ENCODE measurements around the gene ZNF76.

Gene ZNF76

DNA sequence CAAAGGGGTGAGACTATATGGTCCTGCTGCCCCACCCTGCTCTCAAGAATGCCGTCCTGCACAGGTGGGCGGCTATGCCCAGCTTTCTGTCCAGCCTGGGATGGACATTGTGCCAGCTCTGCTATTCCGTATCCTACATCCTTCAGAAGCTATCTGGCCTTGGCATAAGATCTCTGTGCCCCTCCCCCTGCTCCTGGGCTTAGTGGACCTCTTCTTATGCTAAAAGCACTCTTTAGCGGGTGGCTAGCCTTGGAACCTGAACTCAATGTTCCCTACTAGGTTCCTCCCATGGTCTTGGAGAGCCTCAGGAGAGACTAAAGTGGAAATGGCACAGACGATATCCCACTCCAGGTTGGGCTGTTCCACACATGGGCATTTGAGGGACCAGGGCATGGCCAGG is 23.3 kb upstream of the ZNF76 start:
- DNase-seq (ENCODE audit: low read depth in 3 of 3): no peak

DNA sequence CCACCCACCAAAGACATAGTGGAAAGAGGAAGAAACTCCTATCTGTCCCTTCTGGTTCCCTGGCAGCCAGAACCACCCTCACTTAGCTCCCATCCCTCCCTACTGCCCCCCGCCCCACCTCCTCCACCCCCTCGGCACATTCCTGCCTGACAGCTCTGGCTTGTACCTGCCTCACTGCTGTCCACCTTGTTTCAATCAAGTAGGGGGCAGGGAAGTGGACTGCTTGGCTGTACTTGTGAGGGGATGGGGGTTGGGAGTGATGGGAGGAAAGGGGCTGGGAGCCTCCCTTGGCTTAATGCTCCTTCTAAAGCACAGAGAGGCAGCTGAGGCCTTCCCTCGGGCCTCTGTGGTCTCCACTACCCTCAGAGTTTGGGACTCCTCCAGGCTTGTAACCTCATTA is 22.1 kb upstream of the ZNF76 start:
- no peak for DNase-seq (ENCODE audit: low read depth in 3 of 3)

DNA sequence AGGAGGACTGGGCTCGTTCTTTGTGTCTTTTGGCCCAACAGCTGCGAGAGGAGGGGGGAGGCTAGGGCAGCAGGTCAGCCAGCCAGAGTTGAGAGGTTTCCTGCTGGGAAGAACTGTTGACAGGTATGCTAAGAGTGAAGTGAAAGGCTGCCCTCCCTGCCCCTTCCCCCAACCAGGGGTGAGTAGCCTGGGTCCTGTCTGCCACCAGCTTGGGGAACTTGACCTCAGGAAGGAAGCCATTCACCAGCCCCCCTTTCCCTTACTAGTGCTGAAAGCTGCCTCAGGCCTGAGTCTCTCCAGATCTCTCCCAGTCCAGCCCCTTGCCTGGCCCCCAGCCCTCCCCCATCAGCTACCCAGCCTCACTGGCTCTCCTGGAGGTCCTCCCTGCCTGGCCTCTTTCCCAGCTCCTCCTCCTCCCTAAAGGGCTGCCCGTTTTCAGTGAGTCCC is 20.7 kb upstream of the ZNF76 start:
- no peak for DNase-seq (ENCODE audit: low read depth in 3 of 3)

DNA sequence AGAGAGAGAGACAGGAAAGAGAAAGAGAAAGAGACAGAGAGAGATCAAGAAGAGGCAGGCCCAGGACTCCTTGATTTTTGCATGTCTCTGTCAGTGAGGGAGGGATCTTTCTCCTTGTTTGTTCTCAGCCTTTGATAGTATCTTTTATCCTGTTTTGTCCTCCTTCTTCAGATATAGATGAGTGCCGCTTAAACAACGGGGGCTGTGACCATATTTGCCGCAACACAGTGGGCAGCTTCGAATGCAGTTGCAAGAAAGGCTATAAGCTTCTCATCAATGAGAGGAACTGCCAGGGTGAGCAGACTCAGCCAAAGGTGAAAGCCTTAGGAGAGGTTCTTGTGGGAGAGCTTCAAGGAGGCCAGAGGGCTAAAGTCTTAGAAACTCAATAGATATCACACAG is 20.0 kb upstream of the ZNF76 start:
- DNase-seq (ENCODE audit: low read depth in 3 of 3): no peak

DNA sequence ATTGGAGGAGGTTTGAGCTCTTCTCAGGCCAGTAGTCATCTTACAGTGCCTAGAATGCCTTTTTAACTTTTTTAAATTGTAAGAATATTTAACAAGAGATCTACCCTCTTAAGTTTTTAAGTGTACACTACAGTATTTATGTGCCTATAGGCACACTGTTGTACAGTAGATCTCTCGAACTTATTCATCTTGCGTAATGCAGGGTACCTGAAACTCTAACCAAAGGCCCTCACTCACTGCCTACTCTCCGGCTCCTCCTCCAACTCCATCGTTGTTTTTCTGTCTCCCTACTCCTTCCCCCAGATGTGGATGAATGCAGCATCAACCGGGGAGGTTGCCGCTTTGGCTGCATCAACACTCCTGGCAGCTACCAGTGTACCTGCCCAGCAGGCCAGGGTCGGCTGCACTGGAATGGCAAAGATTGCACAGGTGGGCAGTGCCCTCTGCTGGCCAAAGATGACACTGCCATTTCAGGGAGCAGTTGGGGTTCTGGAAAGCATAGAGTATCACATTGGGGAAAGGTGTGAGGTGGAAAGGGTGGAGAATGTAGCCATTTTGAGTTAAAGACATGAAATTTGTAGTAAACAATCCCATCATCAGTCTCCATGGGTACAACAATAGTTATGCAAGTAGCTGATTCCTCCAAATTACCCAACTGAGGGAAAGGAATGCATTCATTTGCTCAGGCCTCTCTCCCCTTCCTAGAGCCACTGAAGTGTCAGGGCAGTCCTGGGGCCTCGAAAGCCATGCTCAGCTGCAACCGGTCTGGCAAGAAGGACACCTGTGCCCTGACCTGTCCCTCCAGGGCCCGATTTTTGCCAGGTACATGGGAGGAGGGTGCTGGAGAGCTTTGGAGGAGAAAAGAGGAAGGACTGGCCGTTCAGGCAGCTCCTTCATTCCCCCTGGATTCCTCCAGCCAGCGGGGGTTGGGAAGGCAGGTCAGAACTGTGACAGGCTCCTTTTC is 18.4 kb upstream of the ZNF76 start:
- peak; percentile 45 to 69 (median 58) for DNase-seq (ENCODE audit: low read depth in 3 of 3)

DNA sequence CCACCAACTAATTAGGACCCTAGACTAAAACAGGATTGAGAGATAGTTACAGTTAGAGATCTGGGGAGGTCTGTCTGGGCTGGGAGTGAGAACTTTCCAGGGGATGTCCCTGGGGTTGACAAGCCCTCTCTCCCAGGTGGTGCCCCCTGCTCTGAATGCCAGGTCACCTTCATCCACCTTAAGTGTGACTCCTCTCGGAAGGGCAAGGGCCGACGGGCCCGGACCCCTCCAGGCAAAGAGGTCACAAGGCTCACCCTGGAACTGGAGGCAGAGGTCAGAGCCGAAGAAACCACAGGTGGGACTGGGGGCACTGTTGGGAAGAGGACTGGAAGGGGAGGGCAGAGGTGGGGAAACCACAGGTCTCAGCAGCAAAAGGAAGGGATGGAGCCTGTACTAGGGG is 17.0 kb upstream of the ZNF76 start:
- DNase-seq (ENCODE audit: low read depth in 3 of 3): no peak

DNA sequence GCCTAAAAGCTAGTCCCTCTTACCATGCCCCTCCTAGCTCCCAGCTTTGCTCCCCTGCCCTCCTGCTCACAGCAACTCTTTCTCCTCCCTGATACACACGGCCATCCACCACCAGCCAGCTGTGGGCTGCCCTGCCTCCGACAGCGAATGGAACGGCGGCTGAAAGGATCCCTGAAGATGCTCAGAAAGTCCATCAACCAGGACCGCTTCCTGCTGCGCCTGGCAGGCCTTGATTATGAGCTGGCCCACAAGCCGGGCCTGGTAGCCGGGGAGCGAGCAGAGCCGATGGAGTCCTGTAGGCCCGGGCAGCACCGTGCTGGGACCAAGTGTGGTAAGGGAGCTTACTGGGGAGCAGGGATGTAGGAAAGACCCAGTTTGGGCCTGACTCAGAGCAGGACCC is 16.6 kb upstream of the ZNF76 start:
- DNase-seq (ENCODE audit: low read depth in 3 of 3): no peak

DNA sequence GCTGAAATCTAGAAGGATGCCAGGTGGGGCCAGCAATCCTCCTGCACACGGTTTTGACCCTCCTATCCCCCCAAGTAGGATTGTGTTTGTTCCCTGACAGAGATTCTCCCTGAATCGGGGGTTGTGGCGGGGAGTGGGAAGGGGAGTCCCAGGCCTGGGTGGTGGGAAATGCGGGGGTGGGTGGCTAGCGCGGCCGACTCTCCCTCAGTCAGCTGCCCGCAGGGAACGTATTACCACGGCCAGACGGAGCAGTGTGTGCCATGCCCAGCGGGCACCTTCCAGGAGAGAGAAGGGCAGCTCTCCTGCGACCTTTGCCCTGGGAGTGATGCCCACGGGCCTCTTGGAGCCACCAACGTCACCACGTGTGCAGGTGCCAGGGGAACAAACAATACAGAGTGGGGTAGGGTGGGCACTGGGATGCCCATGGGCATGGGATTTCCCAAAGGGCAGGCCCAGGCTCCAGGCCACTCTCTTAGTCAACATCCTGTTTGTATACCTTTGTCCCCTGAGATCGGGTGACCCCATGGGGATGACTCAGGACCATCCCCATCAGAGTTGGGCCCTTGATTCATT is 16.1 kb upstream of the ZNF76 start:
- no peak for DNase-seq (ENCODE audit: low read depth in 3 of 3)

DNA sequence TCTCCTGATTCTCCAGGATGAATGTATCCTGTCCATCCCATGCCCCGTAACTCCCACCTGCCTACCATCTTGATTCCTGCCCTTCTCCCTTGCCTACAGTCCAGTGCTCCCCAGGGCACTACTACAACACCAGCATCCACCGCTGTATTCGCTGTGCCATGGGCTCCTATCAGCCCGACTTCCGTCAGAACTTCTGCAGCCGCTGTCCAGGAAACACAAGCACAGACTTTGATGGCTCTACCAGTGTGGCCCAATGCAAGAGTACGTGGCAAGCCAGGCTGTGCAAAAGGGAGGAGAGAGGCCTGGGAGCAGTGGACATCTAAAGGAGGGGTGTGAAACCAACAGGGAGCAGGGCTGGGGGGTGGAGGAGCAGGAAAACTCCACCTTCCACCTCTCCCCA is 15.0 kb upstream of the ZNF76 start:
- DNase-seq (ENCODE audit: low read depth in 3 of 3): no peak

DNA sequence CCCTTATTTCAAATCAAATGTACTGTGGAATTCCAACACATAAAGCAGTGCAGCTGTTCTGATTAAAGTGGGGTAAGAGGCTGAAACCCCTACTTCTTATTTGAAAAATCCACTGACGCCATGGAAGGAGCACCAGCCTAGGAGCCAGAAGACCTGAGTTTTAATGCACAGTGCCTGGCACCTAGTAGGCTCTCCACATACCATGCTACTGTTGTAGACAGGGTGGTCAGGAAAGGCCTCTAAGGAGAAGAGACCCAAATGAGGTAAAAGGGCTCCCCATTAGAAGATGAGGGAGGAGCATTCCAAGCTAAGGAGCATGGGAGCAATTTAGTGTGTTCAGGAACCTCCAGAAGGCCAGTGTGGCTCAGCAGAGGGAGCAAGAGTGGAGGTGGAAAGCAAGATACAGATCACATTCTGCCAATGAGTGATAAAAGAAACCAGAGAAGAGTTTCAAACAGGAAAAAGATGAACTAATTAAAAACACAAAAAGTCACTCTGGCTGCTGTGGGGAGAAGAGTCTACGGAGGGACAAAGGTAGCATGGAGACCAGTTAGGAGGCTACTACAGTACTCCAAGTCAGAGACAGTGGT is 11.8 kb upstream of the ZNF76 start:
- no peak for DNase-seq (ENCODE audit: low read depth in 3 of 3)

DNA sequence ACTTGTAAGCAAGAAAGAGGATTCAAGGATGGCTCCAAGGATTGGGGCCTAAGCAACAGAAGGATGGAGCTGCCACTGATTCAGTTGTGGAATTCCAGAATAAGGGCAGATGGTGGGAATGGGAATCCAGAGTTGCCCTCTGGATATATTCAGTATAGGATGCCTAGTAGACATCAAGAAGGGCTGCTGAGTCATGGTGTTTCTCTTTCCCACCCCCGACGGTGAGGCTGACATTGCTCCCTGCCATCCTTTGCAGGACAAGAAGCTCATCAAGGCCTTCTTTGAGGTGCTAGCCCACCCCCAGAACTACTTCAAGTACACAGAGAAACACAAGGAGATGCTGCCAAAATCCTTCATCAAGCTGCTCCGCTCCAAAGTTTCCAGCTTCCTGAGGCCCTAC is 11.2 kb upstream of the ZNF76 start:
- DNase-seq (ENCODE audit: low read depth in 3 of 3): no peak

DNA sequence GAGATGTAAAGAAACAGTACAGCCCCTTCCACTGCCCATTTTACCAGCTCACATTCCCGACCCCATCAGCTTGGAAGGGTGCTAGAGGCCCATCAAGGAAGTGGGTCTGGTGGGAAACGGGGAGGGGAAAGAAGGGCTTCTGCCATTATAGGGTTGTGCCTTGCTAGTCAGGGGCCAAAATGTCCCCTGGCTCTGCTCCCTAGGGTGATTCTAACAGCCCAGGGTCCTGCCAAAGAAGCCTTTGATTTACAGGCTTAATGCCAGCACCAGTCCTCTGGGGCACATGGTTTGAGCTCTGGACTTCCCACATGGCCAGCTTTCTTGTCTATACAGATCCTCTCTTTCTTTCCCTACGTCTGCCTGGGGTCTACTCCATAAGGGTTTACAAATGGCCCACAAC is 10.6 kb upstream of the ZNF76 start:
- DNase-seq (ENCODE audit: low read depth in 3 of 3): no peak

DNA sequence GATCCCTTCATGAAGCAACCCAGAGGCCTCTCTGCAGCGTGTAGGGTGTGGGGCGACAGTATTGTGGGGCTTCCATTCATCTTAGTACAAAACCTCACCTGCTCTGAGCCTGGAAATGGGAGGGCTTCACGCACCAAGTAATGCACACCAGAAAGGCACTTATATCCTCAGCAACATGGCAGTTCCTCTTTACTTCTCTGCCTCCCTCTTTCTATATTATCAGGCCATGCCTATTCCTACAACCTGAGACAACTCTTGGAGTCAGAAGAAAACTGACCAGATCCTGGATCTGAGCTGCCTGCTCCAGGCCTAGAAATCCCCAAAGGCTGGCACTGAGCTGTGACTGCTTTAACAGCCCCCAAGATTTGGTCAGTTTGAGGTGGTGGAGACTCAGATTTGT is 7.6 kb upstream of the ZNF76 start:
- DNase-seq (ENCODE audit: low read depth in 3 of 3): no peak

DNA sequence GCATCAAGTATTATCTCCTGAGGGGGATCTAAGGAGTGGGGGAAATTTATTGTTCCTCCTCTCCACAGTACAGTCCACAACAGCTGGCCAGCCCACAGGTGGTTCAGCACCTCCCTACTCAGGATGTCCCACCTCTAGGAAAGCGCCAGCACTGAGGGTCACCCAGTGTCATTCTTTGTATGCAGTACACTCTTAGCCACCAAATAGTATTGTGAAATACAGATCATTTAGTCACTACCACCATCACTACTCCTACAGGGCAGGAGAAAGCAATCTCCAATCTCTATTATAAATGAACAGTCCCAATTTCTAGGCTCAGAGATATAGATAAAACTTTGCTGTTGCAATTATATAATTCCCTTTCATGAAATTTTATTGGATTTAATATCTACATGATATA is 6.3 kb upstream of the ZNF76 start:
- DNase-seq (ENCODE audit: low read depth in 3 of 3): no peak

DNA sequence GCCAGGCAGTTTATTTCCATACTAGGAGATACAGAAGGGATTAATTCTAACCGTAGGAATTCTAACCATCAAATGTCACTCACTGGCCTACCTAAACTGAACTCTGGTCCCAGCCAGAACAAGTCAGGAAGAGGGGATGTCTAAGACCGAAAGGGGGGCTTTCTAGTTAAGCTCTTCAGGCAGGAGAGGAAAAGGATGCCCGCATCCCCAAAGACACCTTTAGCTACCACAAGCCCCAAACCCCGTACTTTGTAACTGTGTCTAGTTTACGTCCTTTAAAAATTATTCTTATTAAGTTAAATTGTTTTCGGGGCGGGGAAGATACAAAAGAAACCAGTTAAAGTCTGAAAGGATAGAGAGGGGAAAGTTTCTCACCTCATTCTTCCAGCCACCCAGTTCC is 1.2 kb upstream of the ZNF76 start:
- DNase-seq (ENCODE audit: low read depth in 3 of 3): no peak

DNA sequence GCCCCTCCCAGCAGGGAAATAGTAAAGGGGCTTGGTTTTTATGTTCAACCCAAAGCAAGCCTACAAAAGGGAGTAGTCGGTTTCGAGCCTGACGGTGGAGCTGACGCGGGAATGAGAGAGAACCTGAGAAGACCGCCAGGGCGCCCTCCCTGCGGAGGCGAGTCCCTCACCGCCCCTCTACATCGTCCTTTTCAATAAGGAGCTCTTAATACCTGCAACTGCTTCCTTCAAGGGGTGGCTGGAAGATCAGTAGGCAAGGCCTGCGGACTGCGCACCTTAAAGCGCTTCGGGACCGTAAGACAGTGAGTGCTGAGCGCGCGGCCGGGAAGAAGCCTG is 709 bp upstream of the ZNF76 start:
- DNase-seq (ENCODE audit: low read depth in 3 of 3): peak in 1 of 3 donors; percentile 6

DNA sequence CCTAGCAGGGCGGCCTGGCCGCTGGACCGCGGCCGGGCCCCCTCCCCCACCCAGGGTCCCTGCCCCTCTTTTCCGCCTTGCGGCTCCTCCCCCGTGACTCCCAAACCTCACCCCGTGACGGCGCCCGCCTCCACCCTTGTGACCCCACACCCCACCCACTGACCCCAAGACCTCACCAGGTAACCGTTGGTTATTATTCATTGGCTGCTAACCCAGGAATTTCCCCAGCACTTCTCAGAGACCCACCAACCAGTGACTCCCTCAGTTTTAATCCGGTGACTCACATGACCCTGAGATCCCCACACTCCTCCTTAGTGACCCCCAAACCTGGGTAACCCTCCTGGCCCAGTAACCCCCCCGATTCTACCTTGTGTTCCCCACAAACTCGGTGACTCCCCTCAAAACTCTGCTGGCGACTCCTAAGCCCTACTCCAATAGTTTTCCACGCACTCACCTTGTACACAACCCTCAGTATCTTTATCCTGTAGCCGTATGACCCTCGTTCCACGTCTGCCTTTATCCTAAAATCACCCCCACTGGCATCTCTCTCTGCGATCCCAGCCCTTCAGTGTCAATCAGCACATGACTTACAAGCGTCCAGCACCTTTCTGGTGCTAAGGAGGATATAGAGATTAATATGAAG is 534 bp downstream of the ZNF76 start:
- peak; percentile 48 to 62 (median 60) for DNase-seq (ENCODE audit: low read depth in 3 of 3)

DNA sequence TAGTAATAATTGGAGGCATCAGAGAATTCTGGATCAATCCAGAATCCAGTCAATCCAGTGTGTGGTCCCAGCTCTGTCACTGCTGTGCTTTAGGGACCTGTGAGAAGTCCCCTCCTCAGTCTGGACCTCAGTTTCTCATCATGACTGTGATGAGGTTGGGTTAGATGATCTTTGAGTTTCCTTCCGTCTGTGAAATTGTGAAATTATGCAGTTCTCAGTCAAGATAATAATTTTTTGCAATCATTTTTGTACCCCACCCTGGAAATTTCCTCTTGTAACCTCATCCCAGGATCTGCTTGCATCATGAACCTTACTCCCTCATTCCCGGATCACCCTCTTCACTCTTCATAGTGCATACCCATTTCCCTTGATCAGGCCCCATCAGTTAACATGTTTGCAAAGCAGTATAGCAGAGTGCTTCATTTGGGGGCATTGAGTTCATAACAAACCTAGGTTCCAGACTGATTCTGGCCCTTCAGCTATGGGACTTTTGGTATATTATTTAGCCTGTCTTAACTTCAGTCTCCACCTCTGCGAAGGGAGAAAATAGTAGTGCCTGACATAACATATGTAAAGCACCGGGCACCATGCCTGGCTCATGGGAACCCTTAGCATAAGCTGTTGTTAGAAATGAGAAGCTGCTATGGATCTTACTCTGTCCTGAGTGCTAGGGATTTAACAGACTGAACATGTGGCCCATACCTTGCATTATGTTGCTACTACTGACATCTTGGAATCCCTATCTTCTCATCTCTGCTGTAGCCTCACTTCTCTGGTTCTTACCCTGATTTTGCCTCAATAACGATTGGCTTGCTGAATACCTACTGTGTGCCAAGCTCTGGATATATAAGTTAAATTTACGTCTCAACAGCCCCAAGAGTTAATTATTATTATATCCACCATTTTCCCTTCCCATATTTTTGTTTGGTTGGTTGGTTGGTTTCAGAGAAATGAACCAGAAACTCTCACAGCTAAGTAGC is 1.3 kb downstream of the ZNF76 start:
- no peak for DNase-seq (ENCODE audit: low read depth in 3 of 3)

DNA sequence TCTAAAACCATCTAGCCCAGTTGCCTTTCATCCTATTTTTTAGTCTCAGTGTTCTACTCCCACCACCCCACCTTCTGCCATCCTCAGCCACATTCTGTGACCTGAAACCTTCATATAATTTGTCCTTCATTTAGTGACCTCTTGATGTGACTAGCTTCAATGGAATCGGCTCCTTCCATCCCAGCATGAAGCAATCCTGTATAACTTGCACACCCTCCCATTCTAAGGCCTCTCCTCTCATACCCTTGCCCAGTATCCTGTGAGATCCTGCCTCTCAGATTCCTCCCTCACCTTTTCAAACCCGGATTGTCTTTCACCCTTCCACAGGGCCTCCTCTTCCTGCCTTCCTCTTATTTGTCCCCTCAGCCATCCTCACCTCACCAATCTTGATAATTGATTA is 3.1 kb downstream of the ZNF76 start:
- DNase-seq (ENCODE audit: low read depth in 3 of 3): no peak

DNA sequence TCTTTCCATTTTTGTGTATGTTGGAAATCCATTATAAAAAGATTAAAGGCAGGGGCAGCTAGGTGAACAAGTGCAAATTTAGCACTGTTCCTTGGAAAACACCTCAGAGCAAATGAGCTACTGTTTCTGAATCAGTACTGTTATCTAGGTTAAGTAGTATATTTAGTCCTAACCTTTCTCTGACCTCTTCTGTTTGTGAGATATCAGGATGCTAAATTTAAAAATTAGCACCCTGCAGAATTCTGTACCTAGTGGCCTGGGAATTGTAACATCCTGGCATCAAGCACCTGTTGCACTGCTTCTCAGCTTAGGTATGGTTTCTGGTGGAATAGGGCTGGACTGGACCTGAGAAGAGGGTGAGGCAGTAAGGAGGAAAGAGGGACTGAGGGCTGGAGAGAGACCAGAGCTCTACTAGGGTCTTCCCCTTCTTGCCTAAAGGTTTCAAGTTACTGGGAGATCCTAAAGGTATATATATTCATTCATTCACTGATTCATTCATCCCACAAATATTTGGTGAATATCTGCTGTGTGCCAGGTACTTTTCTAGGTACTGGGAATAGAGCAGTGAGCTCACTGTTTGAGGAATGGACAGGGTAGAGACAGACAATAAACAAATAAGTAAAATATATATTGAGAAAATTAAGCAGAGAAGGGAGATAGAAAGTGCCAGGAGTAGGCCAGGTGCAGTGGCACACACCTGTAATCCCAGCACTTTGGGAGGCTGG is 5.2 kb downstream of the ZNF76 start:
- no peak for DNase-seq (ENCODE audit: low read depth in 3 of 3)

DNA sequence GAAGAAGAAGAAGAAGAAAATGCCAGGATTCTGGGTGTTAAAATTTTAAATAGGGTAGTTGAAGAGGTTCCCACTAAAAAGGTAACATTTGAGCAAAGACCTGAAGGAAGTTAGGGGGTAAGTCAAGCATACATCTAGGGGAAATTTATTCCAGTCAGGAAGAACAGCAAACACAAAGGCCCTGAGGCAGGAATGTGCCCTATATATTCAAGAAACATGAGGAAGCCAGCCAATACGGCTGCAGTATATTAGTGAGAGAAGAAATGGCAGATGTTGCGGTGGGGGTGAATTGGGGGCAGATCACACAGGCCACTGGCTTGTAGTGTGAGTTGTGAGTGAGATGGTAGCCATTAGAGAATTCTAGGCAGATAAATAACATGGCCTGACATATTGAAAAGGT is 6.0 kb downstream of the ZNF76 start:
- no peak for DNase-seq (ENCODE audit: low read depth in 3 of 3)

All from stimulated activated CD4-positive, alpha-beta T cell treated with anti-CD3 and anti-CD28 coated beads, TNF-alpha, amount 100 ng/mL, for 48 hours (primary cell).